ENCODE data around the gene PPME1.

Gene PPME1

GRCh38 chr11:74162681-74163467 is 8.2 kb upstream of the PPME1 start:
- DNase-seq: no peak

- no peak for DNase-seq
Observed at GRCh38 chr11:74168838-74169237, 2.3 kb upstream of the PPME1 start.

- no peak for DNase-seq
Observed at GRCh38 chr11:74169738-74170458, 1.2 kb upstream of the PPME1 start.

GRCh38 chr11:74171630-74171968 is 510 bp downstream of the PPME1 start:
- DNase-seq: no peak

GRCh38 chr11:74171997-74172396 is 908 bp downstream of the PPME1 start:
- no peak for DNase-seq

GRCh38 chr11:74175920-74176319 is 4.8 kb downstream of the PPME1 start:
- DNase-seq: no peak

- DNase-seq: no peak
Observed at GRCh38 chr11:74179234-74180052, 8.4 kb downstream of the PPME1 start.

GRCh38 chr11:74182635-74183034 is 11.5 kb downstream of the PPME1 start:
- no peak for DNase-seq

GRCh38 chr11:74185285-74185684 is 14.2 kb downstream of the PPME1 start:
- no peak for DNase-seq

- no peak for DNase-seq
Observed at GRCh38 chr11:74185695-74186094, 14.6 kb downstream of the PPME1 start.

- DNase-seq: no peak
Observed at GRCh38 chr11:74195828-74196227, 24.7 kb downstream of the PPME1 start.

GRCh38 chr11:74196781-74197486 is 25.8 kb downstream of the PPME1 start:
- DNase-seq: no peak

GRCh38 chr11:74203966-74204365 is 32.9 kb downstream of the PPME1 start:
- DNase-seq: no peak

- DNase-seq: no peak
Observed at GRCh38 chr11:74204701-74205100, 33.6 kb downstream of the PPME1 start.

GRCh38 chr11:74205181-74205580 is 34.1 kb downstream of the PPME1 start:
- DNase-seq: no peak

- no peak for DNase-seq
Observed at GRCh38 chr11:74206746-74207145, 35.7 kb downstream of the PPME1 start.

GRCh38 chr11:74208507-74208906 is 37.4 kb downstream of the PPME1 start:
- no peak for DNase-seq

GRCh38 chr11:74212533-74212932 is 41.4 kb downstream of the PPME1 start:
- no peak for DNase-seq

GRCh38 chr11:74220376-74220775 is 49.3 kb downstream of the PPME1 start:
- DNase-seq: no peak

- DNase-seq: no peak
Observed at GRCh38 chr11:74221816-74222215, 50.7 kb downstream of the PPME1 start.

GRCh38 chr11:74225565-74225964 is 54.5 kb downstream of the PPME1 start:
- DNase-seq: no peak

GRCh38 chr11:74226907-74227306 is 55.8 kb downstream of the PPME1 start:
- DNase-seq: no peak

Data from effector CD8-positive, alpha-beta T cell (primary cell).